Ishikawa (cell line): ENCODE results near the gene MFN2.
A peak's percentile ranks its signal among the peaks of the same experiment; 100 is the strongest.

Experiments
- CEBPB ChIP-seq: IDR thresholded peaks from 2 replicates; pipeline ENCODE4 v1.6.1; 2012
- CREB1 ChIP-seq: IDR thresholded peaks from 2 replicates; pipeline ENCODE4 v1.6.1; 2012; ENCODE audit warnings: low read depth
- EGR1 ChIP-seq: IDR thresholded peaks from 2 replicates; pipeline ENCODE4 v1.6.1; 2012
- EP300 ChIP-seq: IDR thresholded peaks from 2 replicates; pipeline ENCODE4 v1.6.1; 2012; ENCODE audit warnings: borderline replicate concordance
- FOXM1 ChIP-seq: IDR thresholded peaks from 2 replicates; pipeline ENCODE4 v1.6.1; 2012; ENCODE audit warnings: low read depth, borderline replicate concordance
- MAX ChIP-seq: IDR thresholded peaks from 2 replicates; pipeline ENCODE4 v1.6.1; 2012
- NFIC ChIP-seq: IDR thresholded peaks from 2 replicates; pipeline ENCODE4 v1.6.1; 2012
- RAD21 ChIP-seq: IDR thresholded peaks from 2 replicates; pipeline ENCODE4 v1.6.1; 2012; ENCODE audit warnings: low read depth
- REST ChIP-seq: IDR thresholded peaks from 2 replicates; pipeline ENCODE4 v1.6.1; 2012; ENCODE audit warnings: low read depth, mild to moderate bottlenecking
- TAF1 ChIP-seq: IDR thresholded peaks from 2 replicates; pipeline ENCODE4 v1.6.1; 2012; ENCODE audit warnings: low read depth, mild to moderate bottlenecking
- TCF12 ChIP-seq: IDR thresholded peaks from 2 replicates; pipeline ENCODE4 v1.6.1; 2012; ENCODE audit warnings: low read depth
- TEAD4 ChIP-seq: IDR thresholded peaks from 2 replicates; pipeline ENCODE4 v1.6.1; 2012
- USF1 ChIP-seq: IDR thresholded peaks from 2 replicates; pipeline ENCODE4 v1.6.1; 2012
- YY1 ChIP-seq: IDR thresholded peaks from 2 replicates; pipeline ENCODE4 v1.6.1; 2012; ENCODE audit warnings: low read depth
- ZBTB7A ChIP-seq: IDR thresholded peaks from 2 replicates; pipeline ENCODE4 v1.6.1; 2012; ENCODE audit warnings: low read depth

The MFN2 gene

GRCh38 chr1:11989669-11990068, 9.4 kb downstream of the MFN2 start:
- no peak for TF ChIP-seq NFIC
- no peak for TF ChIP-seq EGR1
- TF ChIP-seq TCF12, result no peak
- TF ChIP-seq YY1, result no peak
- no peak for TF ChIP-seq EP300
- no peak for TF ChIP-seq ZBTB7A
- no peak for TF ChIP-seq FOXM1
- TF ChIP-seq MAX, result no peak

GRCh38 chr1:11990303-11991032, 10.2 kb downstream of the MFN2 start:
- no peak for TF ChIP-seq TEAD4
- 0 out of 2 replicates have a peak, but pooled peaks have one; percentile 25 for TF ChIP-seq TCF12
- no peak for TF ChIP-seq ZBTB7A
- TF ChIP-seq RAD21, result no peak
- no peak for TF ChIP-seq FOXM1
- TF ChIP-seq MAX, result peak; percentile 37; the same call in 1 of the 2 replicates
- TF ChIP-seq CEBPB, result no peak
- TF ChIP-seq YY1, result no peak
- 0 out of 2 replicates have a peak, but pooled peaks have one; percentile 13 for TF ChIP-seq EP300

- TF ChIP-seq TAF1 (no peak), REST (no peak), CEBPB (no peak), YY1 (no peak), EGR1 (no peak), TEAD4 (no peak), TCF12 (no peak), CREB1 (no peak), EP300 (no peak), ZBTB7A (no peak)
These were observed 11.9 kb downstream of the MFN2 start for GRCh38 chr1:11991969-11992676.

- TF ChIP-seq TCF12 (no peak), FOXM1 (no peak), YY1 (no peak), MAX (no peak), TEAD4 (no peak), CEBPB (no peak), EGR1 (no peak)
These were observed 17.0 kb downstream of the MFN2 start for GRCh38 chr1:11997081-11997850.

- no peak for TF ChIP-seq EP300
- TF ChIP-seq TEAD4, result no peak
- no peak for TF ChIP-seq FOXM1
- no peak for TF ChIP-seq TCF12
- no peak for TF ChIP-seq USF1
- TF ChIP-seq TAF1, result no peak
- TF ChIP-seq EGR1, result no peak
- TF ChIP-seq NFIC, result no peak
- TF ChIP-seq REST, result no peak
These were observed 18.4 kb downstream of the MFN2 start for GRCh38 chr1:11998636-11999035.
